GM18520 (cell line): ENCODE results near the gene NAV2.
"Not testable (repeated sequence)": the region's sequence is repeated elsewhere in the genome, so short reads cannot be mapped to it uniquely, and the experiment has no call there.

Experiments
- ATAC-seq: cut with Tn5 transposase; IDR thresholded peaks from one replicate; pipeline ENCODE4 v1.9.1; 2021; ENCODE audit not compliant: unreplicated experiment

NAV2 gene

GRCh38 chr11:20127671-20128527 is 415.3 kb downstream of the NAV2 start:
- ATAC-seq, result no peak

GRCh38 chr11:20128528-20128825 is 415.8 kb downstream of the NAV2 start:
- not testable (repeated sequence) for ATAC-seq

GRCh38 chr11:20129665-20130064 is 417.0 kb downstream of the NAV2 start:
- ATAC-seq, result no peak

GRCh38 chr11:20131788-20132666 is 419.4 kb downstream of the NAV2 start:
- ATAC-seq, result no peak

GRCh38 chr11:20132667-20133039 is 420.0 kb downstream of the NAV2 start:
- no peak for ATAC-seq

GRCh38 chr11:20134991-20135736 is 422.5 kb downstream of the NAV2 start:
- ATAC-seq, result no peak

- no peak for ATAC-seq
Measured at GRCh38 chr11:20137637-20138036, 425.0 kb downstream of the NAV2 start.

GRCh38 chr11:20138707-20139106 is 426.1 kb downstream of the NAV2 start:
- ATAC-seq, result no peak

- ATAC-seq, result no peak
Measured at GRCh38 chr11:20154381-20154780, 441.7 kb downstream of the NAV2 start.

GRCh38 chr11:20155683-20156279 is 443.1 kb downstream of the NAV2 start:
- no peak for ATAC-seq

GRCh38 chr11:20156280-20156875 is 443.7 kb downstream of the NAV2 start:
- ATAC-seq, result no peak

- no peak for ATAC-seq
Measured at GRCh38 chr11:20156876-20157613, 444.4 kb downstream of the NAV2 start.

- no peak for ATAC-seq
Measured at GRCh38 chr11:20157728-20158127, 445.1 kb downstream of the NAV2 start.

GRCh38 chr11:20158597-20159257 is 446.1 kb downstream of the NAV2 start:
- no peak for ATAC-seq

GRCh38 chr11:20159466-20160381 is 447.1 kb downstream of the NAV2 start:
- no peak for ATAC-seq

GRCh38 chr11:20160425-20161229 is 448.0 kb downstream of the NAV2 start, which contains the start of gene DBX1:
TSS of gene DBX1 (minus strand) at chr11:20160475. CDS start at chr11:20160324, 151 bp downstream.
- ATAC-seq, result no peak

- no peak for ATAC-seq
Measured at GRCh38 chr11:20161230-20161918, 448.7 kb downstream of the NAV2 start.
